Epithelial cell of proximal tubule (primary cell): Measurements from ENCODE around the gene OXER1. TPM values are rescaled to one million over a fixed set of nuclear protein-coding genes. Genes with fewer than 3 reads are reported as not detected.

Source experiments
- DNase-seq: peaks from one replicate; pipeline ENCODE4 v3.0.0-alpha.2; 2011; ENCODE audit warnings: low read depth
- H3K4me3 ChIP-seq: 2 replicates; pipeline ENCODE4 v1.5.1; 2011; ENCODE audit warnings: low read depth, mild to moderate bottlenecking, low read length
- total RNA-seq: library from RNA; depleted of rRNA; stranded (reverse); fragments of >200 nt; gene quantifications from 2 replicates; pipeline ENCODE4 v1.2.3, GENCODE V29; 2015
- TF ChIP-seq, protein P1 (sequence below): conservative IDR thresholded peaks from 2 replicates; pipeline ENCODE4 v1.5.1; 2012; ENCODE audit warnings: low read depth, mild to moderate bottlenecking, low read length

Gene OXER1
- total RNA-seq, 1 donor from 2014 or later, result not detected

- DNase-seq, result peak; percentile 74
- no peak overlapping the region for H3K4me3 ChIP-seq
- TF ChIP-seq, protein P1, sequence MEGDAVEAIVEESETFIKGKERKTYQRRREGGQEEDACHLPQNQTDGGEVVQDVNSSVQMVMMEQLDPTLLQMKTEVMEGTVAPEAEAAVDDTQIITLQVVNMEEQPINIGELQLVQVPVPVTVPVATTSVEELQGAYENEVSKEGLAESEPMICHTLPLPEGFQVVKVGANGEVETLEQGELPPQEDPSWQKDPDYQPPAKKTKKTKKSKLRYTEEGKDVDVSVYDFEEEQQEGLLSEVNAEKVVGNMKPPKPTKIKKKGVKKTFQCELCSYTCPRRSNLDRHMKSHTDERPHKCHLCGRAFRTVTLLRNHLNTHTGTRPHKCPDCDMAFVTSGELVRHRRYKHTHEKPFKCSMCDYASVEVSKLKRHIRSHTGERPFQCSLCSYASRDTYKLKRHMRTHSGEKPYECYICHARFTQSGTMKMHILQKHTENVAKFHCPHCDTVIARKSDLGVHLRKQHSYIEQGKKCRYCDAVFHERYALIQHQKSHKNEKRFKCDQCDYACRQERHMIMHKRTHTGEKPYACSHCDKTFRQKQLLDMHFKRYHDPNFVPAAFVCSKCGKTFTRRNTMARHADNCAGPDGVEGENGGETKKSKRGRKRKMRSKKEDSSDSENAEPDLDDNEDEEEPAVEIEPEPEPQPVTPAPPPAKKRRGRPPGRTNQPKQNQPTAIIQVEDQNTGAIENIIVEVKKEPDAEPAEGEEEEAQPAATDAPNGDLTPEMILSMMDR, result no peak
Measured at GRCh38 chr2:42722320-42723190, 41.4 kb downstream of the OXER1 start.

DNA sequence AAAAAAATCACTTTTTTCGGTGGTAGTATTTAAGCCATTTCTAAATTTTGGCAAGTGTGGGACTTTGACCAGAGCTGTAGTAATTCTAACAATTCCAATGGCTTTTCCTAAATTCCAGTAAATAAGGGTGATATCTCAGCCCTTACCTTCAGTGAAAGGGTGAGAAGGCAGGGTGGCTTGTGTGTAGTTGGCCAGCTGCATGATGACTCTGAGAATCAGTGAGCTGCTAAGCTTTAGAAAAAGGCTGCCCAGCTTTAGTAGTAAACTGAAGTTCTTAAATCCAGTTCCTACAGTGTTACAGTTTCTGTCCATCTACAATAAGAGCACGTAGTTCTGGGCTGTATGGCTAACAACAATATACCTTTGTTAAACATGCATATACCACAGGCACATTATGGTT, 42.0 kb downstream of the OXER1 start:
- DNase-seq, result no peak
- TF ChIP-seq, protein P1, result no peak
- H3K4me3 ChIP-seq, result no peak overlapping the region

- H3K4me3 ChIP-seq, result no peak overlapping the region
- TF ChIP-seq, protein P1, result no peak
- DNase-seq, result no peak
Measured at GRCh38 chr2:42714686-42715085, 49.2 kb downstream of the OXER1 start.

GRCh38 chr2:42713920-42714319, 50.0 kb downstream of the OXER1 start:
- H3K4me3 ChIP-seq, result no peak overlapping the region
- DNase-seq, result no peak
- TF ChIP-seq, protein P1, result no peak

DNA sequence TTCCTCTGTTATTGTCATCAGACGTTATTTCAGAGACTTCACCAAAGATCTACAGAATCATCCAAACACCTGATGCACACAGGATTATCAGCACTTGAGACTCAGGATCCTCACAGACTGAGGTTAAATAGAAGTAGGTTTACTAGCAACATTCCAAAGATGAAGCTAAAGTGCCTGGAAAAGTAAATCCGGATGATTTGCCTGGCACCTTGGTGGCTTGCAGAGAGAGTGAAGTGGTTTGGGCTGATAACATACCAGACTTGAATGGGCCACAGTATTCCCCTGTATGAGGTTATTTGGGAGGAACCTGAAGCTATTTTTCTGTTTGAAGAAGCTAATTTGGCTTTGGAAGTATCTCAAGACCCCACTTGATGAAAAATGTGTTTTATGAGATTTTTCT, 51.0 kb downstream of the OXER1 start:
- no peak overlapping the region for H3K4me3 ChIP-seq
- no peak for DNase-seq
- TF ChIP-seq, protein P1, result no peak

Other genes with a start within 250 kb of the OXER1 start
- gene MTA3, start 195.5 kb downstream of the OXER1 start, total RNA-seq, result 17.8 and 20.6 TPM in 2 replicates
- 2.2 and 6.1 TPM in 2 replicates for gene HAAO, start 28.4 kb upstream of the OXER1 start, total RNA-seq